ENCODE measurements around the gene OOSP3. TPM values are rescaled to one million over a fixed set of nuclear protein-coding genes. Genes with fewer than 3 reads are reported as not detected.

Gene OOSP3
- total RNA-seq, 2 experiments from 2014 or later = not detected

- BruUV-seq (replicated peaks) = no TSS peak
- no peak for DNase-seq (ENCODE audit: low spot score)
- Histone ChIP-seq H3K79me2 (ENCODE audit: insufficient read depth, low read depth, low read length) (no peaks in the 10 kb centered on the region), H2AFZ (ENCODE audit: low read length) (no peak overlapping the region), H3K4me2 (ENCODE audit: low read length) (no peak overlapping the region), H3K36me3 (ENCODE audit: insufficient read depth, low read length) (no peaks in the 10 kb centered on the region), H3K4me1 (ENCODE audit: insufficient read depth, low read length, poor library complexity, severe bottlenecking) (no peaks in the 10 kb centered on the region), H4K20me1 (ENCODE audit: insufficient read depth, low read length) (no peaks in the 10 kb centered on the region), H3K27ac (ENCODE audit: low read depth, low read length, poor library complexity, severe bottlenecking) (no peak overlapping the region), H3K9me3 (ENCODE audit: low read length) (no peaks in the 10 kb centered on the region), H3K4me3 (ENCODE audit: low read depth, low read length, poor library complexity, severe bottlenecking) (no peak overlapping the region), H3K9me2 (ENCODE audit: insufficient read depth, low read length) (no peaks in the 10 kb centered on the region)
- CTCF ChIA-PET (ENCODE audit: unreplicated experiment) = no interaction called here
- TF ChIP-seq EZH2phosphoT487 (IDR thresholded peaks at IDR 0.05; ENCODE audit: borderline replicate concordance, low read depth, low read length) (no peak), CTCF (conservative IDR thresholded peaks at IDR 0.05; ENCODE audit: low read length) (no peak)
- POLR2A ChIA-PET = interaction anchor here (0.9 kb wide), 1 partner anchor 111 kb away, joined by 3 read pairs; no protein-coding TSS in a partner anchor
- intact Hi-C loops (cut with micrococcal nuclease; ENCODE audit: unreplicated experiment) = no loop called here
Observed at GRCh38 chr11:59839615-59840014, 39.0 kb upstream of the OOSP3 start.

- Histone ChIP-seq H3K27ac (ENCODE audit: low read depth, low read length, poor library complexity, severe bottlenecking) (no peak overlapping the region), H3K4me3 (ENCODE audit: low read depth, low read length, poor library complexity, severe bottlenecking) (no peak overlapping the region), H3K79me2 (ENCODE audit: insufficient read depth, low read depth, low read length) (no peaks in the 10 kb centered on the region), H3K4me2 (ENCODE audit: low read length) (no peak overlapping the region), H3K4me1 (ENCODE audit: insufficient read depth, low read length, poor library complexity, severe bottlenecking) (no peaks in the 10 kb centered on the region), H4K20me1 (ENCODE audit: insufficient read depth, low read length) (no peaks in the 10 kb centered on the region), H2AFZ (ENCODE audit: low read length) (no peak overlapping the region), H3K36me3 (ENCODE audit: insufficient read depth, low read length) (no peaks in the 10 kb centered on the region), H3K9me2 (ENCODE audit: insufficient read depth, low read length) (no peaks in the 10 kb centered on the region), H3K9me3 (ENCODE audit: low read length) (no peaks in the 10 kb centered on the region)
- BruUV-seq (replicated peaks) = no TSS peak
- intact Hi-C loops (cut with micrococcal nuclease; ENCODE audit: unreplicated experiment) = no loop called here
- DNase-seq (ENCODE audit: low spot score) = no peak
- CTCF ChIA-PET (ENCODE audit: unreplicated experiment) = no interaction called here
- TF ChIP-seq EZH2phosphoT487 (IDR thresholded peaks at IDR 0.05; ENCODE audit: borderline replicate concordance, low read depth, low read length) = no peak
- TF ChIP-seq CTCF (conservative IDR thresholded peaks at IDR 0.05; ENCODE audit: low read length) = no peak
- POLR2A ChIA-PET = no interaction called here
Observed at GRCh38 chr11:59841514-59841913, 37.1 kb upstream of the OOSP3 start.

GRCh38 chr11:59842316-59842715, 36.3 kb upstream of the OOSP3 start:
- Histone ChIP-seq H4K20me1 (ENCODE audit: insufficient read depth, low read length) (no peaks in the 10 kb centered on the region), H3K4me1 (ENCODE audit: insufficient read depth, low read length, poor library complexity, severe bottlenecking) (no peaks in the 10 kb centered on the region), H3K36me3 (ENCODE audit: insufficient read depth, low read length) (no peaks in the 10 kb centered on the region), H3K79me2 (ENCODE audit: insufficient read depth, low read depth, low read length) (no peaks in the 10 kb centered on the region), H3K4me3 (ENCODE audit: low read depth, low read length, poor library complexity, severe bottlenecking) (no peak overlapping the region), H3K4me2 (ENCODE audit: low read length) (no peak overlapping the region), H3K9me2 (ENCODE audit: insufficient read depth, low read length) (no peaks in the 10 kb centered on the region), H3K27ac (ENCODE audit: low read depth, low read length, poor library complexity, severe bottlenecking) (no peak overlapping the region), H2AFZ (ENCODE audit: low read length) (no peak overlapping the region), H3K9me3 (ENCODE audit: low read length) (no peaks in the 10 kb centered on the region)
- no peak for DNase-seq (ENCODE audit: low spot score)
- TF ChIP-seq EZH2phosphoT487 (IDR thresholded peaks at IDR 0.05; ENCODE audit: borderline replicate concordance, low read depth, low read length) = no peak
- TF ChIP-seq CTCF (conservative IDR thresholded peaks at IDR 0.05; ENCODE audit: low read length) = no peak
- no TSS peak for BruUV-seq (replicated peaks)
- intact Hi-C loops (cut with micrococcal nuclease; ENCODE audit: unreplicated experiment) = no loop called here
- ChIA-PET CTCF (ENCODE audit: unreplicated experiment) (no interaction called here), POLR2A (no interaction called here)
